Heart left ventricle (tissue), 16 donors: ENCODE results near the gene CPM. TPM values are rescaled to one million over a fixed set of nuclear protein-coding genes. Genes with fewer than 3 reads are reported as not detected.
A peak's percentile ranks its signal among the peaks of the same experiment; 100 is the strongest.
"Not testable (repeated sequence)": the region's sequence is repeated elsewhere in the genome, so short reads cannot be mapped to it uniquely, and the experiment has no call there.

Experiments used
- ATAC-seq, 4 donors: fragments of 200-7000 bp; cut with Tn5 transposase; one replicate each; pipeline ENCODE4 v1.9.1; 2020 to 2022; ENCODE audit warnings: moderate library complexity in 4 of 4, mild to moderate bottlenecking in 3 of 4, moderate number of reproducible peaks in 1 of 4
- DNase-seq, 5 donors: peaks; one replicate each; pipeline ENCODE4 v3.0.0-alpha.2; 2020
- H3K27ac ChIP-seq, 12 donors: fragments of 200-600 bp; sonication (generic) in 4 of 12; one replicate each; pipeline versions ENCODE4 v1.5.0 to v1.8.0; 2016 to 2022; ENCODE audit warnings: mild to moderate bottlenecking in 2 of 12
- H3K27me3 ChIP-seq, 9 donors: fragments of 200-600 bp; sonication (generic) in 2 of 9; one replicate each; pipeline versions ENCODE4 v1.5.1 to v1.8.0; 2016 to 2022; ENCODE audit warnings: mild to moderate bottlenecking in 3 of 9
- H3K36me3 ChIP-seq, 9 donors: fragments of 200-600 bp; sonication (generic) in 2 of 9; one replicate each; pipeline versions ENCODE4 v1.5.0 to v1.8.0; 2018 to 2022; ENCODE audit warnings: mild to moderate bottlenecking in 2 of 9
- H3K4me1 ChIP-seq, 12 donors: fragments of 200-600 bp; sonication (generic) in 4 of 12; one replicate each; pipeline versions ENCODE4 v1.5.0 to v1.8.0; 2016 to 2022; ENCODE audit warnings: mild to moderate bottlenecking in 3 of 12
- H3K4me3 ChIP-seq, 12 donors: fragments of 200-600 bp; sonication (generic) in 4 of 12; one replicate each; pipeline versions ENCODE4 v1.5.0 to v1.8.0; 2017 to 2022; ENCODE audit warnings: mild to moderate bottlenecking in 9 of 12, moderate library complexity in 4 of 12
- H3K9me3 ChIP-seq, 12 donors: fragments of 200-600 bp; sonication (generic) in 4 of 12; one replicate each; pipeline versions ENCODE4 v1.5.0 to v1.8.0; 2016 to 2022; ENCODE audit warnings: mild to moderate bottlenecking in 1 of 12
- CTCF ChIP-seq, 12 donors: fragments of 200-600 bp; sonication (generic) in 4 of 12; IDR thresholded peaks; one replicate each; pipeline versions ENCODE4 v1.5.0 to v1.8.0; 2018 to 2022; ENCODE audit warnings: antibody characterized with exemption in 12 of 12, mild to moderate bottlenecking in 5 of 12
- POLR2A ChIP-seq, 2 donors: fragments of 450-650 bp; IDR thresholded peaks; one replicate each; pipeline ENCODE4 v1.6.1; 2017; ENCODE audit warnings: antibody characterized with exemption in 2 of 2, mild to moderate bottlenecking in 2 of 2, moderate library complexity in 2 of 2
- WGBS, 4 donors: extraction: QIAGEN DNeasy Blood & Tissue Kit in 2 of 4; methylation state at CpG; one replicate each; pipeline versions ENCODE4 v1.1.5 to v1.1.7; 2013 to 2018; 5-methylcytosine and 5-hydroxymethylcytosine counted together
- intact Hi-C, 10 donors: fragments of 100-400 bp; cut with DNase I; formaldehyde crosslinking; loops; one replicate each; pipeline versions ENCODE4 v1.11.1 to v1.14.2; 2022
- polyA plus RNA-seq, 2 donors: library from polyadenylated mRNA; stranded (reverse); fragments of 200-250 nt; gene quantifications; one replicate each; pipeline ENCODE4 v1.2.3, GENCODE V29; 2013
- total RNA-seq, 9 donors: library from RNA; depleted of rRNA in 2 of 9; stranded (reverse); fragments of >200 nt in 2 of 9; fragmentation: NEBNext Ultra II Directional in 3 of 9; extraction: Animal tissue kit (Norgen Biotek cat#: 25700) in 3 of 9; gene quantifications; one replicate each; pipeline versions ENCODE4 v1.1.0 to v1.2.4, GENCODE V29; 2016 to 2023
- donor health status: ischemic (EF 13 %, LVEDD 7.1; RV severe dilation, severe dysfunction).
- donor health status: healthy with polysubstance abuse.
- donor health status: DM: no; HTN: yes; CAD: no.
- donor health status: DM: no; HTN: no; CAD: no.
- donor health status: ischemic (EF 25% LVEDD 6.9; RV normal size, moderate dysfunction).
- donor health status: ischemic (EF 25% LVEDD 5.7; RV mildly dilated, moderate dysfunction).
- donor health status: healthy.
- donor health status: DM: yes; HTN: yes; CAD: no.
- donor health status: ischemic (EF 35%, LVEDD 5.7; RV mildly dilated, moderate dysfunction).
- donor health status: nonischemic (EF 11% LVEDD 7.7; RV severe dilation, severe dysfunction).
- donor health status: DM: yes; HTN: yes; CAD: no.
- donor health status: PGD.
- donor health status: ischemic (EF 29% LVEDD 5.4; RV normal size, mild dysfunction).
- donor health status: nonischemic (EF 23%, LVEDD 6.1; RV moderate dilation, normal function).

The CPM gene
- total and polyA plus RNA-seq, 11 donors = 2.0 to 25.4 (median 8.8) TPM

DNA sequence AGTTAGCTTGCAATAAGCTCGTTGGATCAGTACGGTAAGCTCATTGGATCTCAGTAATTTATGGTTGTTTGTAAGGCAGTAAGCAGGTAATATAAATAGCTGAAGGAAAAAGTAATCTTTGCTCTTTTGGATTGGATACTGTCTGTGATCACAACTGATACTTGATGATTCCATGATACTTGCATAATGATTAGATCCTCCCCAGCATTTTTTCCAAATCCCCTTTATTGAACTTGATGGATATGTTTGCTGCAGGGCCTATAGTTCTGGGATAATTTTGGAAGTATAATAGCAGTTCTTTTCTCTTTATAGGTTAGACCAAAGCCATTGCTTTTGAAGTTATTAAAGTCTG is 119.8 kb downstream of the CPM start:
- H3K36me3 ChIP-seq = peaks cover 0 to 95% (median 84%) of the 10 kb centered on the region in 9 donors
- no peak for TF ChIP-seq POLR2A (IDR thresholded peaks at IDR 0.05)
- TF ChIP-seq CTCF (IDR thresholded peaks at IDR 0.05) = no peak
- DNase-seq (no peak), ATAC-seq (no peak)
- 82 to 89% (median 88%) methylated on average over 2 of the region's 2 CpGs for WGBS, 4 donors
- no peak overlapping the region for H3K27ac ChIP-seq
- H3K27me3 ChIP-seq = no peaks in the 10 kb centered on the region
- intact Hi-C loops = loop anchor here in 1 of 10 donors (10.0 kb wide), 1 partner anchor 488 kb away; no protein-coding TSS in a partner anchor
- peaks cover 0 to 71% (median 19%) of the 10 kb centered on the region in 12 donors for H3K4me1 ChIP-seq
- peaks cover 0 to 5% (median 0%) of the 10 kb centered on the region in 12 donors for H3K9me3 ChIP-seq
- H3K4me3 ChIP-seq = no peak overlapping the region

- Histone ChIP-seq H3K36me3 (peaks cover 0 to 89% (median 79%) of the 10 kb centered on the region in 9 donors), H3K27ac (no peak overlapping the region), H3K27me3 (no peaks in the 10 kb centered on the region), H3K4me1 (peaks cover 0 to 71% (median 19%) of the 10 kb centered on the region in 12 donors), H3K4me3 (no peak overlapping the region), H3K9me3 (peaks cover 0 to 5% (median 0%) of the 10 kb centered on the region in 12 donors)
- DNase-seq = no peak
- intact Hi-C loops = loop anchor here in 1 of 10 donors (10.0 kb wide), 1 partner anchor 488 kb away; no protein-coding TSS in a partner anchor
- TF ChIP-seq POLR2A (IDR thresholded peaks at IDR 0.05) = no peak
- TF ChIP-seq CTCF (IDR thresholded peaks at IDR 0.05) = no peak
- WGBS, 4 donors = 82 to 90% (median 87%) methylated on average over 1 of the region's 1 CpG
- ATAC-seq = no peak
Observed at GRCh38 chr12:68812553-68813241, 120.3 kb downstream of the CPM start.

- H3K36me3 ChIP-seq = peaks cover 0 to 78% (median 68%) of the 10 kb centered on the region in 9 donors
- H3K4me1 ChIP-seq = peaks cover 0 to 79% (median 21%) of the 10 kb centered on the region in 12 donors
- not testable (repeated sequence) for H3K9me3 ChIP-seq, ATAC-seq, H3K27me3 ChIP-seq, DNase-seq, H3K27ac ChIP-seq
- 76 to 82% (median 79%) methylated on average over 6 of the region's 6 CpGs for WGBS, 4 donors
- intact Hi-C loops = loop anchor here in 1 of 10 donors (10.0 kb wide), 1 partner anchor 487 kb away; no protein-coding TSS in a partner anchor
- H3K4me3 ChIP-seq = peak overlapping the region in 2 of 12 donors; percentile 2 to 98
Observed at GRCh38 chr12:68811573-68811972, 121.4 kb downstream of the CPM start.

- intact Hi-C loops = loop anchor here in 1 of 10 donors (10.0 kb wide), 1 partner anchor 485 kb away; no protein-coding TSS in a partner anchor
- not testable (repeated sequence) for ATAC-seq
Observed at GRCh38 chr12:68810027-68810389, 123.0 kb downstream of the CPM start.

More at GRCh38 chr12:68810027-68810389, 123.0 kb downstream of the CPM start:
- not testable (repeated sequence) for H3K9me3 ChIP-seq, DNase-seq, H3K27ac ChIP-seq, H3K27me3 ChIP-seq
- 95 to 97% (median 96%) methylated on average over 13 of the region's 13 CpGs for WGBS, 4 donors
- peaks cover 0 to 66% (median 18%) of the 10 kb centered on the region in 12 donors for H3K4me1 ChIP-seq
- peak overlapping the region in 4 of 12 donors; percentile 71 to 98 (median 96) for H3K4me3 ChIP-seq
- peaks cover 0 to 63% (median 52%) of the 10 kb centered on the region in 9 donors for H3K36me3 ChIP-seq
